ENCODE results near the gene DAD1. TPM values are rescaled to one million over a fixed set of nuclear protein-coding genes. Genes with fewer than 3 reads are reported as not detected.

Gene DAD1
- total and polyA plus RNA-seq, 2 of the 8 experiments (the other 6 are each of a cell fraction or from before 2014, with no cell fraction given), result 131 to 440 TPM

GRCh38 chr14:22563987-22564386 is 25.0 kb downstream of the DAD1 start:
- no peak for DNase-seq (ENCODE audit: low read depth in 1 of 2, low spot score in 2 of 2)
- WGBS, 2 experiments (ENCODE audit: extremely low coverage in 1 of 2, insufficient coverage in 1 of 2, insufficient read length in 1 of 2, insufficient replicate concordance in 2 of 2, low coverage in 1 of 2, low lambda C conversion rate in 2 of 2, missing lambda C conversion rate in 1 of 2), result 91% methylated on average over 5 of the region's 5 CpGs; no CpG with 5 or more reads in 1 of the 2 experiments
- Histone ChIP-seq H3K56ac (replicated peaks; ENCODE audit: insufficient read length, low read depth, low read length) (no peak overlapping the region), H3K4me3 (ENCODE audit: extremely low read depth in 1 of 4, insufficient read depth in 2 of 4, low read depth in 3 of 4, low read length in 4 of 4) (no peak overlapping the region), H2AFZ (ENCODE audit: low read length) (no peak overlapping the region), H3K23ac (ENCODE audit: insufficient read length) (no peak overlapping the region), H2BK5ac (ENCODE audit: low read depth, low read length) (no peak overlapping the region), H3K27ac (ENCODE audit: low read depth, low read length) (no peak overlapping the region), H2BK15ac (ENCODE audit: low read length) (no peak overlapping the region), H4K8ac (ENCODE audit: extremely low read depth, insufficient read depth, low read length) (no peak overlapping the region), H4K91ac (replicated peaks; ENCODE audit: insufficient read length, low read length) (no peak overlapping the region), H3K79me1 (ENCODE audit: low read depth, low read length) (no peaks in the 10 kb centered on the region), H3K36me3 (ENCODE audit: control insufficient read depth in 2 of 4, insufficient read depth in 4 of 4, low read length in 3 of 4) (peaks cover 0 to 23% (median 5%) of the 10 kb centered on the region in 4 experiments; a peak in 7 of 8 replicates), H2AK5ac (ENCODE audit: low read depth, low read length) (no peak overlapping the region), H3K9me3 (ENCODE audit: insufficient read depth in 2 of 2, low read depth in 1 of 2, low read length in 1 of 2) (no peaks in the 10 kb centered on the region), H2BK20ac (ENCODE audit: low read length) (no peak overlapping the region), H3K27me3 (replicated peaks in 1 of 4; ENCODE audit: control insufficient read depth in 3 of 4, extremely low read depth in 1 of 4, insufficient read depth in 3 of 4, low read length in 3 of 4) (no peaks in the 10 kb centered on the region), H4K20me1 (replicated peaks in 1 of 2; ENCODE audit: control insufficient read depth in 1 of 2, insufficient read depth in 2 of 2, low read length in 2 of 2) (no peaks in the 10 kb centered on the region), H3K23me2 (ENCODE audit: low read depth, low read length) (no peaks in the 10 kb centered on the region), H2BK12ac (ENCODE audit: low read depth, low read length) (no peak overlapping the region), H4K5ac (ENCODE audit: insufficient read length, low read depth, low read length) (no peak overlapping the region), H3K4me2 (ENCODE audit: insufficient read depth in 1 of 2, low read depth in 2 of 2, low read length in 2 of 2) (no peak overlapping the region), H3K4me1 (replicated peaks in 1 of 4; ENCODE audit: control insufficient read depth in 3 of 4, insufficient read depth in 4 of 4, low read length in 3 of 4) (peaks cover 0 to 6% (median 0%) of the 10 kb centered on the region in 4 experiments; a peak in 3 of 7 replicates), H3K4ac (replicated peaks; ENCODE audit: insufficient read length, low read depth, low read length) (no peak overlapping the region), H2BK120ac (replicated peaks; ENCODE audit: low read depth, low read length) (no peak overlapping the region), H3K79me2 (ENCODE audit: control insufficient read depth in 1 of 2, insufficient read depth in 2 of 2, low read length in 2 of 2) (peaks cover 0 to 7% of the 10 kb centered on the region in 2 experiments; a peak in 1 of 4 replicates), H3K18ac (ENCODE audit: extremely low read depth, low read length) (no peak overlapping the region), H3K14ac (ENCODE audit: insufficient read length) (no peak overlapping the region), H3K9ac (replicated peaks in 1 of 4; ENCODE audit: extremely low read depth in 1 of 4, low read depth in 3 of 4, low read length in 3 of 4) (no peak overlapping the region)
- CTCF ChIA-PET (ENCODE audit: partially characterized antibody), result interaction anchor here (0.7 to 5.7 kb wide), 9 partner anchors 8 to 363 kb away, joined by 3 to 39 read pairs (median 4); no protein-coding TSS in a partner anchor
- POLR2A ChIA-PET (ENCODE audit: partially characterized antibody), result interaction anchor here (0.9 kb wide), 1 partner anchor 9 kb away, joined by 3 read pairs; no protein-coding TSS in a partner anchor
- no peak for FAIRE-seq
- TF ChIP-seq CHD2 (IDR thresholded peaks at IDR 0.05; ENCODE audit: low read length), result no peak
- no peak for TF ChIP-seq RBBP5 (IDR thresholded peaks at IDR 0.05; ENCODE audit: borderline replicate concordance, low read depth, low read length)
- TF ChIP-seq EP300 (IDR thresholded peaks at IDR 0.05; ENCODE audit: borderline replicate concordance in 1 of 2, low read depth in 2 of 2, low read length in 2 of 2), result no peak
- TF ChIP-seq CBX8 (IDR thresholded peaks at IDR 0.05; ENCODE audit: borderline replicate concordance, low read depth, low read length), result no peak
- no peak for TF ChIP-seq RAD21 (IDR thresholded peaks at IDR 0.05 in 1 of 2, conservative IDR thresholded peaks at IDR 0.05 in 1 of 2; ENCODE audit: low read depth in 2 of 2, low read length in 2 of 2)
